Measurements from ENCODE around the gene C1QL1.

Gene C1QL1

DNA sequence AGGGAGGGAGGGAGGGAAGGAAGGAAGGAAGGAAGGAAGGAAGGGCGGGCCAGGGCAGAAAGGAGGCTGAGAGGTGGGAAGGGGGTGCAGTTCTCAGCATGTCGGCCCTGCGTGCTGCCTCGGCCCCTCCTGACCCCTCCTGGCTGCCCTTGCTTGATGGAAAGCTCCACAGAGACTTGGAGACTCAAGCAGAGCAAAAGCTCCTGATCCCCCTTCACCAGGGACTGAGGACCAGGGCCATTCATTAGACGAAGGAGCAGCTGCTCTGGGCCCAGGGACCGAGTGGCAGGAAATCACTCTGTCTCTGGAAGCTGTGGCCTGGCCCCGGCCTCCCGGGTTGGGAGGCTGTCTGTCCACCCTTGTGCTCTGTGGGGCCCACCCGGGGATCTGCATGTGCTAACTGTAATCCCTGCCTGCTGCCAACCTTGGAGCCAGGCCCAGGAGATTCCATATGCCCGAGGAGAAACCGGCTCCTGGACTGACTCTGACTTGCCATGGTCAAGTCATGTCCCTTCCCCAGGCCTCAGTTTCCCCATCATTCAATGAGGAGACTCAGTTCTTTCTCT is 27.4 kb upstream of the C1QL1 start:
- no peaks in the 10 kb centered on the region for H3K79me2 ChIP-seq (ENCODE audit: control insufficient read depth, insufficient read depth, low read length, poor library complexity)
- no peak overlapping the region for H4K12ac ChIP-seq (ENCODE audit: low read depth, low read length)
- H3K27ac ChIP-seq (ENCODE audit: low read depth, low read length): no peak overlapping the region
- H3K36me3 ChIP-seq (ENCODE audit: control insufficient read depth in 1 of 2, insufficient read depth in 2 of 2, low read length in 2 of 2): no peaks in the 10 kb centered on the region
- H2BK120ac ChIP-seq (ENCODE audit: insufficient read depth, low read length, poor library complexity): no peak overlapping the region
- H3K4me2 ChIP-seq (ENCODE audit: low read length): no peak overlapping the region
- H3K9ac ChIP-seq (ENCODE audit: low read length): no peak overlapping the region
- no peak overlapping the region for H3K23ac ChIP-seq (ENCODE audit: low read length)
- H3K79me1 ChIP-seq (ENCODE audit: low read length): no peaks in the 10 kb centered on the region
- no peak overlapping the region for H3K4me3 ChIP-seq (ENCODE audit: low read depth, low read length)
- H3K4ac ChIP-seq (ENCODE audit: low read depth, low read length): no peak overlapping the region
- no peaks in the 10 kb centered on the region for H3K27me3 ChIP-seq (ENCODE audit: insufficient read depth, low read length)
- H3K18ac ChIP-seq (ENCODE audit: low read length): no peak overlapping the region
- DNase-seq: no peak
- H2BK5ac ChIP-seq (ENCODE audit: low read depth, low read length, poor library complexity): no peak overlapping the region
- H2BK12ac ChIP-seq (ENCODE audit: low read length): no peak overlapping the region
- no peak overlapping the region for H4K91ac ChIP-seq (ENCODE audit: low read depth, low read length)
- H3K14ac ChIP-seq (ENCODE audit: low read length): no peak overlapping the region
- no peaks in the 10 kb centered on the region for H3K9me3 ChIP-seq (ENCODE audit: insufficient read depth, low read depth, low read length)
- H4K8ac ChIP-seq (ENCODE audit: low read depth, low read length): no peak overlapping the region
- no peak overlapping the region for H2AFZ ChIP-seq (ENCODE audit: insufficient read depth, low read length, poor library complexity)
- no peaks in the 10 kb centered on the region for H3K4me1 ChIP-seq (ENCODE audit: control insufficient read depth in 1 of 2, insufficient read depth in 2 of 2, low read length in 2 of 2)
- no peak overlapping the region for H2AK5ac ChIP-seq (ENCODE audit: low read length)
- WGBS (ENCODE audit: extremely low coverage, insufficient coverage, insufficient read length): no CpG with 5 or more reads among the region's 11 CpGs

DNA sequence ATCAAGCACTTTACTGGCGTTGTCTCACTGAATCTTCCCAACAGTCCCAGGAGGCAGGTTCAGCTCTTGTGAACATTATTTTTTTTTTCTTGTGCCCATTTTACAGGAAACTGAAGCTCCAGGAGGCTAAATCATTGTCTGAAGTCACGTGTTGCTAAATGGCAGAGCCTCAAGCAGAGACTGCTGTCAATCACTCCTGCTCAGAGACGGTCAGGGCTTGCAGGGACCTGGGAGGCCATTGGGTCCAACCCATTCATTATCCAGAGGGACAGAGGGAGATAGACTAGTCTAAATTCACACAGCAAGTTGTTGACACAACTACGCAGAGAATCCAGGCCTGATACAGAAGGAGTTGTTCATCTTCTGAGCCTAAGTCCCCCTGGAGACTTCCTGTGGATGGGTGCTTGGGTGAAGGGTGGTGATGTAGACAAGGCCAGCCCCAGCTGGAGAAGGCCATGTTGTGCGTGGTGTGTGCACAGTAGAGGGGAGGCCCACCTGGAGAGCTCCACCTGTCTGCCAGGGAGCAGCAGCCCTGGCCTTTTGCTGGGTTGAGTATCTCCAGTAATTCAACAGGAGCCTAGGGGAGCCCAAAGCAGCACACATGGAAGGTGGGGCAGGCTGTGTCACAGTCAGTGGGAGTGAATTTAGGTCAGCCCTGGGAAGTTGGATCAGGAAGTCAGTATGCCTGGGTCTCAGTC is 24.3 kb upstream of the C1QL1 start:
- Histone ChIP-seq H2AFZ (ENCODE audit: insufficient read depth, low read length, poor library complexity) (no peak overlapping the region), H3K18ac (ENCODE audit: low read length) (no peak overlapping the region), H3K9me3 (ENCODE audit: insufficient read depth, low read depth, low read length) (peaks cover 2% of the 10 kb centered on the region)

DNA sequence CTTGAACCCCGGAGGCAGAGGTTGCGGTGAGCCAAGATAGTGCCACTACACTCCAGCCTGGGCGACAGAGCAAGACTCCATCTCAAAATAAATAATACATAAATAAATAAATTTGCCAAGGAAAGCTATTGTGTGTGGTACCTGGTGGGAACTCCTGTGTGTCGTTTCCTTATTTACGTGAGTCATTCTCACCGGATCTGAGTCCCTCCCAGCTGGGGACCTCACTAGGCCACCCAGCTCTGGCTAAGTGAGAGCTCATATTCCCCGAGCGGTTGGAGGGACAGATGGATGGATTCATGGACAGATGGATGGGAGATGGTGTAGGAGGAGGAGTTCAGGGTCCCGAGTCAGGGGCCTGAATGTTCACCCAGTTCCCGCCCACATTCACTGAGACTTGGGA is 22.9 kb upstream of the C1QL1 start:
- Histone ChIP-seq H4K91ac (ENCODE audit: low read depth, low read length) (no peak overlapping the region), H2BK12ac (ENCODE audit: low read length) (no peak overlapping the region), H3K79me2 (ENCODE audit: control insufficient read depth, insufficient read depth, low read length, poor library complexity) (no peaks in the 10 kb centered on the region), H3K4me2 (ENCODE audit: low read length) (no peak overlapping the region), H4K8ac (ENCODE audit: low read depth, low read length) (no peak overlapping the region), H3K27me3 (ENCODE audit: insufficient read depth, low read length) (peaks cover 3% of the 10 kb centered on the region), H3K9ac (ENCODE audit: low read length) (no peak overlapping the region), H4K12ac (ENCODE audit: low read depth, low read length) (no peak overlapping the region), H2BK120ac (ENCODE audit: insufficient read depth, low read length, poor library complexity) (no peak overlapping the region), H3K18ac (ENCODE audit: low read length) (no peak overlapping the region), H3K4me1 (ENCODE audit: control insufficient read depth in 1 of 2, insufficient read depth in 2 of 2, low read length in 2 of 2) (peaks cover 0 to 3% of the 10 kb centered on the region in 2 experiments), H2AFZ (ENCODE audit: insufficient read depth, low read length, poor library complexity) (no peak overlapping the region), H3K79me1 (ENCODE audit: low read length) (no peaks in the 10 kb centered on the region), H3K27ac (ENCODE audit: low read depth, low read length) (no peak overlapping the region), H3K14ac (ENCODE audit: low read length) (no peak overlapping the region), H3K36me3 (ENCODE audit: control insufficient read depth in 1 of 2, insufficient read depth in 2 of 2, low read length in 2 of 2) (no peaks in the 10 kb centered on the region), H2AK5ac (ENCODE audit: low read length) (no peak overlapping the region), H3K4ac (ENCODE audit: low read depth, low read length) (no peak overlapping the region), H3K23ac (ENCODE audit: low read length) (no peak overlapping the region), H3K4me3 (ENCODE audit: low read depth, low read length) (no peak overlapping the region), H3K9me3 (ENCODE audit: insufficient read depth, low read depth, low read length) (peaks cover 2% of the 10 kb centered on the region), H2BK5ac (ENCODE audit: low read depth, low read length, poor library complexity) (no peak overlapping the region)
- DNase-seq: no peak
- no CpG with 5 or more reads among the region's 10 CpGs for WGBS (ENCODE audit: extremely low coverage, insufficient coverage, insufficient read length)

More for the DNA sequence above, 24.3 kb upstream of the C1QL1 start:
- no peak overlapping the region for H3K14ac ChIP-seq (ENCODE audit: low read length)
- no peak overlapping the region for H2AK5ac ChIP-seq (ENCODE audit: low read length)
- no peaks in the 10 kb centered on the region for H3K79me2 ChIP-seq (ENCODE audit: control insufficient read depth, insufficient read depth, low read length, poor library complexity)
- no peak overlapping the region for H3K23ac ChIP-seq (ENCODE audit: low read length)
- H2BK5ac ChIP-seq (ENCODE audit: low read depth, low read length, poor library complexity): no peak overlapping the region
- H3K27ac ChIP-seq (ENCODE audit: low read depth, low read length): no peak overlapping the region
- no peak overlapping the region for H3K4me3 ChIP-seq (ENCODE audit: low read depth, low read length)
- H3K27me3 ChIP-seq (ENCODE audit: insufficient read depth, low read length): no peaks in the 10 kb centered on the region
- no peaks in the 10 kb centered on the region for H3K36me3 ChIP-seq (ENCODE audit: control insufficient read depth in 1 of 2, insufficient read depth in 2 of 2, low read length in 2 of 2)
- no peak overlapping the region for H2BK120ac ChIP-seq (ENCODE audit: insufficient read depth, low read length, poor library complexity)
- H2BK12ac ChIP-seq (ENCODE audit: low read length): no peak overlapping the region
- no peak overlapping the region for H3K4me2 ChIP-seq (ENCODE audit: low read length)
- no peak overlapping the region for H4K91ac ChIP-seq (ENCODE audit: low read depth, low read length)
- no peak overlapping the region for H3K9ac ChIP-seq (ENCODE audit: low read length)
- DNase-seq: no peak
- H3K4me1 ChIP-seq (ENCODE audit: control insufficient read depth in 1 of 2, insufficient read depth in 2 of 2, low read length in 2 of 2): no peaks in the 10 kb centered on the region
- no peaks in the 10 kb centered on the region for H3K79me1 ChIP-seq (ENCODE audit: low read length)
- no peak overlapping the region for H3K4ac ChIP-seq (ENCODE audit: low read depth, low read length)
- WGBS (ENCODE audit: extremely low coverage, insufficient coverage, insufficient read length): no CpG with 5 or more reads among the region's 5 CpGs
- H4K12ac ChIP-seq (ENCODE audit: low read depth, low read length): no peak overlapping the region
- H4K8ac ChIP-seq (ENCODE audit: low read depth, low read length): no peak overlapping the region

DNA sequence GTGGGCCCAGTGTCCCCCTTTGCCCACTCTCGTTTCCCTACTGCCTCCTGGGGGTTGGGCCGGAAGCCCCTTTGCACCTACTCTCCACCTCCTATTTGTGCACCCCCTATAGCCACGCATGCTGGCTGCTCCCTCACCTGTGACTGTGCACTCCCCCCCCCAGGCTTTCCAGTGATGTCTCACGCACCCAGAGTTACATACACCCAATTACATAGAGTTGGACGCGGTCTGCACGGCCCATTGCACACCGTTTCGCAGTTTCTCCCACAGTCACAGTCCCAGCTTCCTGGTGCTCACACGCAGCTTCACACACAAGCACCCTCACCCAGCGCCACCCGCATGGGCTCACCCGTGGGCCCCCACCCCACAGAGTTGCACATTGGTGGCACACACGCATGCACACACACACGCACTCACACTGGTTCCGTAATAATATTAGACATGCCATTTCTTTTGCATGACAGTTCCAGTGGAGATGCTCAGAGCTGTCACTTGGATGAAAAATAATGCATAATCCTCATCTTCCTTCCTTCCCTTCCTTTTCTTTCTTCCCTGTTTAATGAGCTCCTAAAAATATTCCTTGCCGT is 21.5 kb upstream of the C1QL1 start:
- Histone ChIP-seq H3K9me3 (ENCODE audit: insufficient read depth, low read depth, low read length) (peaks cover 4% of the 10 kb centered on the region), H3K9ac (ENCODE audit: low read length) (no peak overlapping the region), H4K8ac (ENCODE audit: low read depth, low read length) (no peak overlapping the region), H3K18ac (ENCODE audit: low read length) (no peak overlapping the region), H2BK5ac (ENCODE audit: low read depth, low read length, poor library complexity) (no peak overlapping the region), H2AFZ (ENCODE audit: insufficient read depth, low read length, poor library complexity) (no peak overlapping the region), H2AK5ac (ENCODE audit: low read length) (no peak overlapping the region), H4K91ac (ENCODE audit: low read depth, low read length) (no peak overlapping the region), H3K27me3 (ENCODE audit: insufficient read depth, low read length) (peaks cover 3% of the 10 kb centered on the region), H3K79me1 (ENCODE audit: low read length) (no peaks in the 10 kb centered on the region), H3K4ac (ENCODE audit: low read depth, low read length) (no peak overlapping the region), H3K4me2 (ENCODE audit: low read length) (no peak overlapping the region), H3K79me2 (ENCODE audit: control insufficient read depth, insufficient read depth, low read length, poor library complexity) (no peaks in the 10 kb centered on the region), H3K27ac (ENCODE audit: low read depth, low read length) (no peak overlapping the region), H2BK120ac (ENCODE audit: insufficient read depth, low read length, poor library complexity) (no peak overlapping the region), H3K4me1 (ENCODE audit: control insufficient read depth in 1 of 2, insufficient read depth in 2 of 2, low read length in 2 of 2) (peaks cover 0 to 3% of the 10 kb centered on the region in 2 experiments), H3K36me3 (ENCODE audit: control insufficient read depth in 1 of 2, insufficient read depth in 2 of 2, low read length in 2 of 2) (no peaks in the 10 kb centered on the region), H3K14ac (ENCODE audit: low read length) (no peak overlapping the region), H2BK12ac (ENCODE audit: low read length) (no peak overlapping the region), H3K23ac (ENCODE audit: low read length) (no peak overlapping the region), H3K4me3 (ENCODE audit: low read depth, low read length) (peak overlapping the region; percentile 31), H4K12ac (ENCODE audit: low read depth, low read length) (no peak overlapping the region)
- no peak for DNase-seq
- no CpG with 5 or more reads among the region's 17 CpGs for WGBS (ENCODE audit: extremely low coverage, insufficient coverage, insufficient read length)

Data from trophoblast cell (in vitro differentiated cells and primary cell).